NCI-H345 treated with DMSO at 0.1 percent for 48 hours (cell line): ENCODE results near the gene ICE2.

Experiments used
- DNase-seq: peaks from one replicate; lab custom pipeline; 2025; ENCODE audit not compliant: unreplicated experiment; lab: John Stamatoyannopoulos, UW

The ICE2 gene

GRCh38 chr15:60457985-60458384 lies 21.0 kb downstream of the ICE2 start:
- no peak for DNase-seq

GRCh38 chr15:60454824-60455223 lies 24.1 kb downstream of the ICE2 start:
- no peak for DNase-seq

GRCh38 chr15:60448668-60449360 lies 30.1 kb downstream of the ICE2 start:
- no peak for DNase-seq

- DNase-seq: no peak
Measured at GRCh38 chr15:60444289-60444912, 34.5 kb downstream of the ICE2 start.

GRCh38 chr15:60442763-60443162 lies 36.2 kb downstream of the ICE2 start:
- no peak for DNase-seq

- no peak for DNase-seq
Measured at GRCh38 chr15:60442031-60442650, 36.8 kb downstream of the ICE2 start.

GRCh38 chr15:60441331-60441730 lies 37.6 kb downstream of the ICE2 start:
- DNase-seq: no peak

GRCh38 chr15:60438646-60439045 lies 40.3 kb downstream of the ICE2 start:
- no peak for DNase-seq

GRCh38 chr15:60428935-60429334 lies 50.0 kb downstream of the ICE2 start:
- no peak for DNase-seq

- DNase-seq: no peak
Measured at GRCh38 chr15:60426870-60427508, 52.0 kb downstream of the ICE2 start.

- DNase-seq: no peak
Measured at GRCh38 chr15:60425461-60425860, 53.5 kb downstream of the ICE2 start.

- DNase-seq: no peak
Measured at GRCh38 chr15:60424006-60424405, 54.9 kb downstream of the ICE2 start.

- no peak for DNase-seq
Measured at GRCh38 chr15:60423537-60423936, 55.4 kb downstream of the ICE2 start.

GRCh38 chr15:60421544-60421943 lies 57.4 kb downstream of the ICE2 start:
- DNase-seq: no peak

- no peak for DNase-seq
Measured at GRCh38 chr15:60420203-60420716, 58.7 kb downstream of the ICE2 start.

GRCh38 chr15:60419753-60420152 lies 59.2 kb downstream of the ICE2 start:
- no peak for DNase-seq

- no peak for DNase-seq
Measured at GRCh38 chr15:60418096-60418495, 60.8 kb downstream of the ICE2 start.

GRCh38 chr15:60417112-60417511 lies 61.8 kb downstream of the ICE2 start:
- no peak for DNase-seq

- DNase-seq: no peak
Measured at GRCh38 chr15:60416484-60416883, 62.5 kb downstream of the ICE2 start.

- no peak for DNase-seq
Measured at GRCh38 chr15:60414016-60414682, 64.8 kb downstream of the ICE2 start.

- DNase-seq: no peak
Measured at GRCh38 chr15:60413231-60413824, 65.6 kb downstream of the ICE2 start.
